Measurements from ENCODE around the gene CLMP.
"Not testable (repeated sequence)": the region's sequence is repeated elsewhere in the genome, so short reads cannot be mapped to it uniquely, and the experiment has no call there.

The CLMP gene

GRCh38 chr11:123164732-123165450, 30.2 kb downstream of the CLMP start:
- no peak for DNase-seq

- no peak for DNase-seq
Observed at GRCh38 chr11:123163621-123164020, 31.4 kb downstream of the CLMP start.

GRCh38 chr11:123161376-123162030, 33.5 kb downstream of the CLMP start:
- DNase-seq: no peak

GRCh38 chr11:123159183-123159857, 35.7 kb downstream of the CLMP start:
- DNase-seq: no peak

GRCh38 chr11:123158033-123159003, 36.7 kb downstream of the CLMP start:
- DNase-seq: no peak

- DNase-seq: no peak
Observed at GRCh38 chr11:123152951-123153350, 42.1 kb downstream of the CLMP start.

GRCh38 chr11:123152346-123152745, 42.7 kb downstream of the CLMP start:
- DNase-seq: not testable (repeated sequence)

- no peak for DNase-seq
Observed at GRCh38 chr11:123151796-123152195, 43.3 kb downstream of the CLMP start.

- no peak for DNase-seq
Observed at GRCh38 chr11:123151366-123151765, 43.7 kb downstream of the CLMP start.

GRCh38 chr11:123150882-123151281, 44.2 kb downstream of the CLMP start:
- DNase-seq: no peak

- DNase-seq: no peak
Observed at GRCh38 chr11:123148965-123149364, 46.1 kb downstream of the CLMP start.

GRCh38 chr11:123145661-123146060, 49.4 kb downstream of the CLMP start:
- DNase-seq: no peak

GRCh38 chr11:123145220-123145619, 49.8 kb downstream of the CLMP start:
- no peak for DNase-seq

- DNase-seq: no peak
Observed at GRCh38 chr11:123144707-123145106, 50.3 kb downstream of the CLMP start.

GRCh38 chr11:123143921-123144320, 51.1 kb downstream of the CLMP start:
- no peak for DNase-seq

- DNase-seq: no peak
Observed at GRCh38 chr11:123143476-123143875, 51.6 kb downstream of the CLMP start.

- no peak for DNase-seq
Observed at GRCh38 chr11:123139206-123139605, 55.8 kb downstream of the CLMP start.

GRCh38 chr11:123137431-123138224, 57.4 kb downstream of the CLMP start:
- no peak for DNase-seq

- DNase-seq: no peak
Observed at GRCh38 chr11:123135863-123136446, 59.1 kb downstream of the CLMP start.

- no peak for DNase-seq
Observed at GRCh38 chr11:123132881-123133280, 62.2 kb downstream of the CLMP start.

- not testable (repeated sequence) for DNase-seq
Observed at GRCh38 chr11:123132034-123132766, 62.8 kb downstream of the CLMP start.
